M059J (cell line): ENCODE data around the gene OR2AK2. TPM values are rescaled to one million over a fixed set of nuclear protein-coding genes. Genes with fewer than 3 reads are reported as not detected.
"Not testable (repeated sequence)": the region's sequence is repeated elsewhere in the genome, so short reads cannot be mapped to it uniquely, and the experiment has no call there.

Source experiments
- DNase-seq: peaks from one replicate; pipeline ENCODE4 v3.0.0-alpha.2; 2012; ENCODE audit warnings: low read depth
- total RNA-seq: library from RNA; depleted of rRNA; stranded (reverse); fragments of >200 nt; shearing (Covaris generic); gene quantifications from 2 replicates; pipeline ENCODE4 v1.2.3, GENCODE V29; 2014; rRNA removed

OR2AK2 gene, protein sequence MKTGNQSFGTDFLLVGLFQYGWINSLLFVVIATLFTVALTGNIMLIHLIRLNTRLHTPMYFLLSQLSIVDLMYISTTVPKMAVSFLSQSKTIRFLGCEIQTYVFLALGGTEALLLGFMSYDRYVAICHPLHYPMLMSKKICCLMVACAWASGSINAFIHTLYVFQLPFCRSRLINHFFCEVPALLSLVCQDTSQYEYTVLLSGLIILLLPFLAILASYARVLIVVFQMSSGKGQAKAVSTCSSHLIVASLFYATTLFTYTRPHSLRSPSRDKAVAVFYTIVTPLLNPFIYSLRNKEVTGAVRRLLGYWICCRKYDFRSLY
- total RNA-seq: not detected in 2 replicates

DNA sequence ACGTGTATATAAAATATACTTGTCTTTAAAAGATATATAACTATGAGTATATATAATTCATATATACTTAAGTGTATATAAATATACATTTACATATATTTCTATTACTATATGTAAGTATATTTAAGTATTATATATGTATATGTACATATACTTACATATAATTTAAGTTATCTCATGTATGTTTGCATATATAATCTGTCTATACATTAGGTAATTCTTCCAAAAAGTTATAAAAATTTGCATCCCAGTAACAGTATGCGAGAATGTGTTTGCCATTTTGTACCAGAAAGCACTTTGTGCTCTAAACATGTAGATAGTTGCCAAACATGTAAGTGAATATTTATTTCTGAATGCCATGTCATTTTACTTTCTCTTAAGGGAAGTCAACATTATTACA is at the start of gene OR2AK2:
TSS of gene OR2AK2 (plus strand) at position 301 of the 400 bp plus-strand sequence. CDS start 144 bp downstream, outside the sequence.
- DNase-seq: no peak

DNA sequence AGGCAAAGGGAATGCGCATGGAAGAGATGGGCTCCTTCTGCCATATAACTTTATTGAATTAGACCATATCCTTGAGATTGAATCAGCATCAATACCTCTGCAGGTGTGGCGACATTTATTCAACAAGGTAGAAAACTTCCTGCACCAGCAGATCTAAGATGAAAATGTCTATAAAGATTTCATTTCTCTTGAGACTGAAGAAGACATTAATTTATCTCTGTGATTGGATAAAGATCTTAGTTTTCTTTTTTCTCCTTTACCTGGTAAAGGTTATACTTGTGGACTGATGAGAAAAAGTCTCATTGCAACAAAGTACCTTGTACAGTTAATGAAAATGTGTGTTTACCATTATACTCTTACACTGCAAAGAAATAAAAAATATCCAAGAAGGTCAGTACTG is 45.1 kb upstream of the OR2AK2 start, which contains the start of gene OR2T8:
TSS of gene OR2T8 (plus strand) at position 301 of the 400 bp plus-strand sequence. CDS start 766 bp downstream, outside the sequence.
- DNase-seq: no peak

DNA sequence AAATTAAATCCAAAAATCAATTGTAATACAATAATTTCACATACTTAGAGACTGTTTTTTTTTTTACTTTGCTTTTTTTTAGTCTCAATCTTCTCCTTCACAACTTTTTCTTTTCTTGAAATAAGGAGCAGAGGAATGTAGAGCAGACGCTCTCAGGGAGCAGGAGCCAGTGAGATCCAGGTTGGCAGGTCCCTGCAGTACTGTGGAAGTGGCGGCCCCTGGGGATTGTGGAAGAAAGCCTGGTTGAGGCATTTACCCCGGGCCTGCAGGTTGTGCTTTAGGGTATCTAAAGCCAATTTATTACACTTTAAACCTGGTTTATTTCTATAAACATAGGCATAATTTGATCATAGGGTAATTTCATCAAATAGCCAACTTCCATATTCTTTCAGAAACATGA is 41.1 kb upstream of the OR2AK2 start:
- no peak for DNase-seq

DNA sequence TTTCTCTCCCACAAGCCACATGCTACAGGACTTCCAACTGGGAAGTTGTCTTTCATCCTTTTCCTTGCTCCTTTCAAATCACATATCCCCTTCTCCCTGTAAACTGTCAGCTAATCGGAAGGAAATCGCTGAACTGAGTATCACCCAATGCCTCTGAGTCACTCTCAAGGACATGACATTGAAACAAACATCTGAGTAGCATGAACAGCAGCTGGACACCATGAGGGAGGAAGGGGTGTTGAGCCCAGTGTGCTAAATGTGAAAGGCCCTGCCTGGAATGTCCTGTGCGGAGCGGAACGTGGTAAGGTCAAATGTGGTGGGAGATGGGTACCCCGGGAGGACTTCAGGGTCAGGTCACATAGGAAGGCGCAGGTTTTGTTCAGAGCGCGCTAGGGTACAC is 40.2 kb upstream of the OR2AK2 start, which contains the start of gene OR2AJ1:
TSS of gene OR2AJ1 (plus strand) at position 22 of the 400 bp plus-strand sequence. CDS start 8,880 bp downstream, outside the sequence.
- no peak for DNase-seq

DNA sequence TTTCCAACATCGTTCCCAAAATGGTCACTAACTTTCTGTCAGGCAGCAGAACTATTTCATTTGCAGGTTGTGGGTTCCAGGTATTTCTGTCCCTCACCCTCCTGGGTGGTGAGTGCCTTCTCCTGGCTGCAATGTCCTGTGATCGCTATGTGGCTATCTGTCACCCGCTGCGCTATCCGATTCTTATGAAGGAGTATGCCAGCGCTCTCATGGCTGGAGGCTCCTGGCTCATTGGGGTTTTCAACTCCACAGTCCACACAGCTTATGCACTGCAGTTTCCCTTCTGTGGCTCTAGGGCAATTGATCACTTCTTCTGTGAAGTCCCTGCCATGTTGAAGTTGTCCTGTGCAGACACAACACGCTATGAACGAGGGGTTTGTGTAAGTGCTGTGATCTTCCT is 31.0 kb upstream of the OR2AK2 start:
- no peak for DNase-seq

DNA sequence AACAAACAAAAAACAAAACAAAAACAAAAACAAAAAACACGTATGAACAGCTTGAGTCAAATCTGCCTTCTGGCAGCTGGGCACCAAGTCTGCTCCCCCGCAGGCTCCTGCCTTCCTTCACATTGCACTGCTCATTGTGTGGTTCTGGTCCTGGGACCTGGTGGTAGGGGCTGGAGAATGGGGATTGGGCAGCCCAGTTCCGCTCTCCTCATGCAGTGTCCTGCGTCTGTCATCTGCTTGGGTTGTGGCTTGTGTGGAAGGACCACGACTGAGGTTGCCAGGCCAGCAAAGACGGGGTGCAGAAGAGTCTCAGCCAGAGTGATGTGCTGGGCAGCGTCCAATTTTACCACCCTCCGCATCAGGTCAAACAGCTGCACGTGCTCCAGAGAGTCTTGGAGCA is 29.3 kb upstream of the OR2AK2 start:
- no peak for DNase-seq

DNA sequence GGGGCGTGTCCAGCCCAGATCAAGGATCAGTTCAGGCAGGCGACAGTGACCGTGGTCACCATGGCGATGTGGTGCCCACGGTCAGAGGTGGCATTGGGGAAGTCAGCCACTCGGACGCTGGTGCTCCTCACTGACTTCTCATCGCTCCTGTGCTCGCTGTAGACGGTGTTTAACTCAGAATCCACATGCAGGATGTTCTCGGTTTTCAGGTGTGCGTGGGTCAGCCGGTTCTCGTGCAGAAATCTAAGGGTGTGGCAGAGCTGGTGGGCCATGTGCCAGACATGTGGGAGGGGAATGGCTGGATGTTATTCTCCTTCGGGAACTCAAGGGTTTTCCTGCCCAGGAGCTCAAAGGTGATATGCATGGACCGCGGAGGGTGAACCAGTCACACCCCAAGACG is 28.6 kb upstream of the OR2AK2 start:
- DNase-seq: no peak

DNA sequence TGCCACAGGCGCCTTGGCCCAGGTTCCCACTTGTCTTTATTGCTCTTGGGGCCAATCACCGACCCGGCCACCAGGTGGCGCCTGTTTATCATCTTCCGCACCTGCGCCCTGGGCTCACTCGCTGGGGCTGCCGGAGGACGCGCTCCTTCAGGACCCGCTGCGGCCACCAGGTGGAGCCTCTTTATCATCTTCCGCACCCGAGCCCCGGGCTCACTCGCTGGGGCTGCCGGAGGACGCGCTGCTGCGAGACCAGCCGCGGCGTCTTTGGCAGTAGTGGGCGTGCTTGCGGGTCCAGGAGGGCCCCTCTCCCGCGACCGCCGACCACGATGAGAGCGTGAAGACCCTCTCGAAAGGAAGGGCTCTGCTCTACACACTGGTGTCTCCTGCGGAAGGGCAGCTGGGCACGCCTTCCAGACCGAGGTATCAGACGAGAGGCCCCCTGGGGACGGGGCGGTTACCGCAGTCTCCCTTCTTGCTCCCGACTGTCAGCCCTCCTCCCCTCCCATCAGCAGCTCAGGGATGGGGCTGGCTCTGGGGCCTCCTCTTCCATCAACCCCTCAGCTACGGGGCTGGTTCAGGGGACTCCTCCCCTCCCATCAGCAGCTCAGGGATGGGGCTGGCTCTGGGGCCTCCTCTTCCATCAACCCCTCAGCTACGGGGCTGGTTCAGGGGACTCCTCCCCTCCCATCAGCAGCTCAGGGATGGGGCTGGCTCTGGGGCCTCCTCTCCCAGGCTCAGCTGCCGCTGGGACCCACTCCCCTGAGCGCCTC is 27.9 kb upstream of the OR2AK2 start:
- not testable (repeated sequence) for DNase-seq

DNA sequence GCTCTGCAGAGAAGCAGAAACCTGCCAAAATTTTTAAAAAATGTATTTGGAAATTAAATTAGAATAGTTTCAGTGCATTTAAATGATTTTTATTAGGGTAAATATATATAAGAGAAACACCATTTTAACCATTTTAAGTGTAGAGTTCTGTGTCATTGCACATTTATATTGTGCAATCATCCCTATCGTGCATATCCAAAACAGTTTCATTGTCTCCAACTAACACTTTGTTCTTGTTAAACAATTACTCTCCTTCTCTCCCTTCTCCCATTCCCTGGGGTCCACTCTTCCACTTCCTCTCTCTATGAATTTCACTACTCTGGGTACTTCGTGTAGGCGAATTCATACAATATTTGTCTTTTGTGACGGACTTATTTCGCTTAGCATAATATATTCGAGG is 22.4 kb upstream of the OR2AK2 start:
- DNase-seq: no peak

DNA sequence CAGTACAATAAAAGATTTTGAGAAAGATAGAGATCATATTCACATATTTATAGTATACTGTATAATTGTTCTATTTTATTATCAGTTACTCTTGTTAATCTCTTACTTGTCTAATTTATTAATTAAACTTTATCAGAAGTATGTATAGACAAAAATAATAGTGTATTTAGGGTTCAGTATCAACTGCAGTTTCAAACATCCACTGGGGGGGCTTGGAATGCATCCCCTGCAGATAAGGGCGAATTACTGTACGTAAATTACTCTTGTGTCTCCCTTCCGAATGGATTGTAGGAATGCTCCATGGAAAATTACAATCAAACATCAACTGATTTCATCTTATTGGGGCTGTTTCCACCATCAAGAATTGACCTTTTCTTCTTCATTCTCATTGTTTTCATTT is 16.5 kb upstream of the OR2AK2 start, which contains the start of gene OR2L8:
TSS of gene OR2L8 (plus strand) at position 301 of the 400 bp plus-strand sequence. CDS start at position 301, 0 bp downstream.
- DNase-seq: no peak

DNA sequence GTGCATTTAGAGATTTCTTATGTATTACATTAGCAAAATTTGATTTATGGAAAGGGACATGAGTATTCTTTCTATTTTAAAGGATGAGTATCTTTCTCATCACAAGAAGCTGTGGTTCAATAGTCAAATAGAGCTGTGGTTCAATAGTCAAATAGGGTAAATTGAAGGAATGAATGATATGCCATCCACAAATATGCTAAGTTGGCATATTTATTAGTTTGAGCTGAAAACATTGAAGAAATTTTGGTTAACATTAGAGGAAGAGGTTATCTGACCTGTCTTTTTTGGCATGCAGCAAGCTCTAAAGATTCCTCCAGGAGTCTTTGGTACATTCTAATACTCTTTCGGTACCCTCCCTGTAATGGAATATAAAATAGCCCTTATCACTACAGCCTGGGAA is 11.6 kb upstream of the OR2AK2 start:
- DNase-seq: no peak

DNA sequence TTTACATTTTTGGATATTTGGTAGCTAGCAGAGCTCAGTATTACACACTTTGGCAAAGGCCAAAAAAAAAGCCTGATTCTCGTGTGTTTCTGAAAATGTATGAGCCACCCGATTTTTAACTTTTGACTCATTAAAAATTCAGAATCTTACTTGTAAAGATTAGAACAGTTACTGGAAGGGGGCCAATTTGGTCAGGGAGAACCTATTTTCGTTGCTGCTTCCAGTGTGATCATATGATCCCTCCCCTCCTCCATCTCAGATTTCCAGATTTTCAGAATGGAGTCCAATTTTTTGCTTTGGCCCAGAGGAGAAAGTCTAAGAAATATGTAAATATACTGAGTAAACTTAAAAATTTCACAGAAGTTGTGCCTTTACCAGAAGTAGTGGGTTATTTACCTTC is 3.2 kb upstream of the OR2AK2 start:
- DNase-seq: no peak

DNA sequence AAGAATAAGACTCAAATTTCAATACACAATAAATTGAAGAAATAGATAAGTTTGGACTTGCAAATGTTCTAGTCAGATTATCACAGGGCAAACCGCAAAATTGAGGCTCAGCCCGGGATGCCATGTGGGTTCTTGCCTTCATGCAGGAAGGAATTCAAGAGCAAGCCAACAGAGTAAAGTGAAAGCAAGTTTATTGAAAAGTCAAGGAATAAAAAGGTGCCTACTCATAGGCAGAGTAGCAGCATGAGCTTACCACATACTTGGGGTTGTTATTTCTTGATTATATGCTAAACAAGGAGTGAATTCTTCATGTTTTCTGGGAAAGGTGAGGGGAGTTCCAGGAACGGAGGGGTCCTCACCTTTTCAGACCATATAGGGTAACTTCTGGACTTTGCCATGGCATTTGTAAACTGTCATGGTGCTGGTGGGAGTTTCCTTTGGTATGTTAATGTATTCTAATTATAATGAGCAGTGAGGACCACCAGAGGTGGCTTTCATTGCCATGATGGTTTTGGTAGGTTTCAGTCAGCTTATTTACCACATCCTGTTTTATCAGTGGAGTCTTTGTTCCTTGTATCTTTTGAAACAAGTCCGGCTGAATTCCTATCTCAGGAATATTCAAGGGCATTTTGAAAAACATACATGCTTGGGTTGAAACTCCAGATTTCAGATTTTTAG is 2.0 kb upstream of the OR2AK2 start:
- DNase-seq: peak; percentile 2

DNA sequence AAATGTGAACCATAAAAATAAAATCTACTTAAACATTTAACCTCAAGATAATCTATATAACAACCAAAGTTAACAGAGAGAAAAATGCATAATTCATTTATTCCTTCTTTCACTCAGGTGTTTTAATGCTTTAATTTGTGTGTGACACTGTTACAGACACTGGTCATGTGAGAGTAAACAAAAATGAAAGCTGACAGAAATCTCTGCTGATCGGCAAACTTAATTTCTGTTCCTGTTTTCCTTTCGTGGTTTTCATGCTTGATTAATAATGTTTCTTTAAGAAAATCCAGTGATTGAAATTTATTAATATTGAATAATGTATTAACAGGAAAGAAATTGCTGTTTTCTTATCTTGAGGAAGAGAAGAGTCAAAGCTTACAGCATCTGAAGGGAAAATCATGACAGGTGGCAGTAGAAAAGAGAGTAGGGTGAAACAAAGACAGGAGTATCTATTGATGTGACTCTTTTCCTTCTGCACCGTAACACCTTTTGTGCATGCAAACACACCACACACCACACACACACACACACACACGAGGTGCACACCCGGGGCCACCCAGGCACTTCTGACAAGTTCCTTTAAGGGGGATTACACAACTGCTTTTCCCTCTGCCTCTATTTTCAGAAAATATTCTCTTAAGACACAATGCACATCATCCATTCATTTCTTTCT is 1.6 kb downstream of the OR2AK2 start:
- DNase-seq: no peak

DNA sequence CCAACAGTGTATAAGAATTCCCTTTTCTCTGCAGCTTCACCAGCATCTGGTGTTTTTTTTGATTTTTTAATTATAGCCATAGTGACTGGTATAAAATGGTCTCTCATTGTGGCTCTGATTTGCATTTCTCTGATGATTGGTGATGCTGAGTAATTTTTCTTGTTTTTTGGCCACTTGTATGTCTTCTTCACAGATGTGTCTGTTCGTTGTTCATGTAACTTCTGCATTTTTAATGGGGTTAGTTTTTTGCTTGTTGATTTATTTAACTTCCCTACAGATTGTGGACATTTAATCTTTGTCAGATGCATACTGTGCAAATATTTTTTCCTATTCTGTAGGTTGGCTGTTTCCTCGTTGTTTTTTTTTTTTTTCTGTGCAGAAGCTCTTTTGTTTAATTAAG is 28.0 kb downstream of the OR2AK2 start:
- no peak for DNase-seq

DNA sequence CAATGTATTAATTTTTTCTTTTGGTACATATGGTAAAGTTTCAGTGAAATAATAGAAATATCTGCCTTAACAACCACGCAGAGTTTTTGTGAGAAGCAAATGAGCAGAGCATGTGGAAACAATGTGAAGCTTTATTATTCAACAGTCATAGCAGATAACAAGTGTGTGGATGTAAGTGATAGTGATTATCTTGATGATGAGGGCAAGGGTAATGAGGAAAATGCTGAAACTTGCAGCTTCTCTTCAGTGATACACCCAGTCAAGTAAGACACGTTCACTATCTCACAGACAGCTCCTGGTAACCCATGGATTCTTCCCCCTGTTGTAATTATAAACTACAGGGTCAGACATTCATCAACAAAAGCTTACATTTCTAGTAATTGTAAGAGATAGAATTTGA is 33.8 kb downstream of the OR2AK2 start:
- DNase-seq: no peak

DNA sequence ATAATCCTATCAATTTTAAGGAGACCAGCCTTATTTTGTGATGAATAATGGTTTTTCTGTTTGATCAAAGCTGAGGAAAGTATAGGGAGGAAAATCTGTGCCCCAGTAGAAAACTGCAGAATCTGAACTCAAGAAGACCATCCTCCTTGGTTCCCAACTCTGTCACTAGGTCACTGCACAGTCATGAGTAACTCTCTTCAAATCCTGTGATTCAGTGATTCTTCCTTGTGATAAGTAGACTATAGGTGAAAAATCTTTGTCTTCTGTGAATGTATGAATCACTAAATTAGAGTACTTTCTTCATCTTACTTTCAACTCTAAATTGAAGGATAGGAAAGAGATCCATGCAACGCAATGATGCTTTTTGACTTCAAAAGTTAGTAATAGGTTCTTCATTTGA is 35.1 kb downstream of the OR2AK2 start:
- DNase-seq: no peak

DNA sequence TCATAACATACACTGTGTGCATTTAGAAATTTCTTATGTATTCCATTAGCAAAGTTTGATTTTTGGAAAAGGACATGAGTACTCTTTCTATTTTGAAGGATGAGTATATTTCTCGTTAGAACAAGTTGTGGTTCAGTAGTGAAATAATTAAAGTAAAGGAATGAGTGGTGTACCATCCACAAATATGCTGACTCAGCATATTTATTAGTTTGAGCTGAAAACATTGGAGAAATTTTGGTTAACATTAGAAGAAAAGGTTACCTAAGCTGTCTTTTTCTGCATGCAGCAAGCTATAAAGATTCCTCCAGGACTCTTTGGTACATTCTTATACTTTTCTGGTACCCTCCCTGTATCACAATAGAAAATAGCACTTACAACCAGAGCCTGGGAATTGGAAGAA is 42.7 kb downstream of the OR2AK2 start:
- no peak for DNase-seq

DNA sequence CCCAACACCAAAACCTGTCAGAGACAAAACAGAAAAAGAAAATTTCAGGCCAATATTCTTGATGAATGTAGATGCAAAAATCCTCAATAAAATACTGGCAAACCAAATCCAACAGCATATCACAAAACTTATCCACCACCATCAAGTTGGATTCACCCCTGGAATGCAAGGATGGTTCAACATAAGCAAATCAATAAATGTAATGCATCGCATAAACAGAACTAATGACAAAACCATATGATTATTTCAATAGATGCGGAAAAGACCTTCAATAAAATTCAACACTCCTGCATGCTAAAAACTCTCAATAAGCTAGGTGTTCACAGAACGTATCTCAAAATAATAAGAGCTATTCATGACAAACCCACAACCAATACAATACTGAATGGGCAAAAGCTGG is 44.6 kb downstream of the OR2AK2 start:
- DNase-seq: no peak

DNA sequence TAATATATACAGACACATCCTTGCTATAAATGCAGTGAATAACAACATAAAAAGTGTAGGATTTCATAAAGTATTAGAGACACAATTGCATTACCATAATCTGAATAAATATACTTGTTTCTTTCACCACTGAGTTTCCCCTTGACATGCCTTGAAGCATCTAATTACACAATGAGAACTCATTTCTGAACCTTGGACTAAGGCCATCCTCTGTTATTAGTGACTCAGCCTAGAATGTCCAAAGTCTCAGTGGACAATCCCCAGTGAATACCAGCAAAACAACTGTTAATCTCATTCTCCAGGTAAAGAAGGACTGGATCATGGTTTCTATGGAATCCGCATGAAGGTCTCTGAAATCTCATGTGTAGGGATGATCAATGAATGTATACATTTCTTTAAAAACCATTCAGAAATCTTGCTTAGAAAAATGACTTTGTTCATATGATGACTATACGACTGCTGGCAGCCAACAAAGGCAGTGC is 48.2 kb downstream of the OR2AK2 start, which contains the start of gene OR2L5:
TSS of gene OR2L5 (plus strand) at position 432 of the 482 bp plus-strand sequence. CDS start 8,288 bp downstream, outside the sequence.
- DNase-seq: peak; percentile 1

DNA sequence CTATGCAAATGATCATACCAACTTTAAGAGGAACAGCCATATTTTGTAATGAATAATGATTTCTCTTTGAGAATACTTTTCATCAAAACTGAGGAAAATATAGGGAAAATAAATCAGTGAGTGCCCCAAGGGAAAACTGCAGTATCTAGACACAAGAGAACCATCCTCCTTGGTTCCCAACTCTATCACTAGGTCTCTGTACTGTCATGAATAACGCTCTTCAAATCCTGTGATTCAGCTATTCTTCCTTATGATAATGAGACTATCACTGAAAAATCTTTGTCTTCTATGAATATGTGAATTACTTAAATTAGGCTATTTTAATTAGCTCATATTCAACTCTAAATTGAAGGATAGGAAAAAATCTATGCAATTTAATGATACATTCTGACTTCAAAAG is 50.8 kb downstream of the OR2AK2 start:
- DNase-seq: no peak
